ENCODE results near the gene RTN3. TPM values are rescaled to one million over a fixed set of nuclear protein-coding genes. Genes with fewer than 3 reads are reported as not detected.

The RTN3 gene
- total RNA-seq, 2 experiments from 2014 or later = 42.2 to 43.0 TPM

GRCh38 chr11:63793161-63793560 lies 111.9 kb downstream of the RTN3 start:
- Mint-ChIP-seq H3K4me3 (no peak overlapping the region), H3K9me3 (ENCODE audit: low read depth) (peaks cover 7% of the 10 kb centered on the region), H3K4me1 (no peaks in the 10 kb centered on the region), H3K36me3 (ENCODE audit: low read depth) (peaks cover 3% of the 10 kb centered on the region), H3K27ac (no peak overlapping the region), H3K27me3 (peaks cover 9% of the 10 kb centered on the region)
- intact Hi-C loops (cut with DNase I, micrococcal nuclease) = no loop called here
- CTCF ChIA-PET = no interaction called here
- no peak for ATAC-seq
- POLR2A ChIA-PET = no interaction called here
- DNase-seq = no peak

GRCh38 chr11:63795066-63795465 lies 113.8 kb downstream of the RTN3 start:
- H3K9me3 Mint-ChIP-seq (ENCODE audit: low read depth) = peaks cover 7% of the 10 kb centered on the region
- ChIA-PET POLR2A (no interaction called here), CTCF (no interaction called here)
- intact Hi-C loops (cut with DNase I, micrococcal nuclease) = no loop called here
- ATAC-seq (no peak), DNase-seq (no peak)
- H3K4me1 Mint-ChIP-seq = no peaks in the 10 kb centered on the region
- H3K4me3 Mint-ChIP-seq = no peak overlapping the region
- H3K27ac Mint-ChIP-seq = no peak overlapping the region
- peaks cover 3% of the 10 kb centered on the region for H3K36me3 Mint-ChIP-seq (ENCODE audit: low read depth)
- peaks cover 11% of the 10 kb centered on the region for H3K27me3 Mint-ChIP-seq

GRCh38 chr11:63800921-63801320 lies 119.6 kb downstream of the RTN3 start:
- Mint-ChIP-seq H3K36me3 (ENCODE audit: low read depth) (no peaks in the 10 kb centered on the region), H3K4me3 (no peak overlapping the region), H3K4me1 (no peaks in the 10 kb centered on the region), H3K27me3 (peaks cover 10% of the 10 kb centered on the region), H3K9me3 (ENCODE audit: low read depth) (no peaks in the 10 kb centered on the region), H3K27ac (no peak overlapping the region)
- ChIA-PET POLR2A (no interaction called here), CTCF (no interaction called here)
- no peak for ATAC-seq
- no peak for DNase-seq
- intact Hi-C loops (cut with DNase I, micrococcal nuclease) = no loop called here

- H3K27ac Mint-ChIP-seq = no peak overlapping the region
- peaks cover 7% of the 10 kb centered on the region for H3K27me3 Mint-ChIP-seq
- intact Hi-C loops (cut with DNase I, micrococcal nuclease) = no loop called here
- ChIA-PET CTCF (interaction anchor here (0.8 to 1.1 kb wide), 2 partner anchors 15 to 38 kb away, joined by 3 to 4 read pairs; no protein-coding TSS in a partner anchor), POLR2A (no interaction called here)
- no peaks in the 10 kb centered on the region for H3K9me3 Mint-ChIP-seq (ENCODE audit: low read depth)
- H3K4me1 Mint-ChIP-seq = no peaks in the 10 kb centered on the region
- no peaks in the 10 kb centered on the region for H3K36me3 Mint-ChIP-seq (ENCODE audit: low read depth)
- DNase-seq (peak; percentile 13), ATAC-seq (peak; percentile 26)
- no peak overlapping the region for H3K4me3 Mint-ChIP-seq
Measured at GRCh38 chr11:63802637-63803414, 121.5 kb downstream of the RTN3 start.

- intact Hi-C loops (cut with DNase I, micrococcal nuclease) = no loop called here
- no peak for ATAC-seq
- POLR2A ChIA-PET = no interaction called here
- Mint-ChIP-seq H3K27ac (no peak overlapping the region), H3K4me1 (no peaks in the 10 kb centered on the region), H3K9me3 (ENCODE audit: low read depth) (no peaks in the 10 kb centered on the region), H3K36me3 (ENCODE audit: low read depth) (no peaks in the 10 kb centered on the region), H3K27me3 (peaks cover 4% of the 10 kb centered on the region), H3K4me3 (no peak overlapping the region)
- CTCF ChIA-PET = no interaction called here
- no peak for DNase-seq
Measured at GRCh38 chr11:63804259-63804658, 123.0 kb downstream of the RTN3 start.

GRCh38 chr11:63805844-63806415 lies 124.6 kb downstream of the RTN3 start:
- H3K4me3 Mint-ChIP-seq = no peak overlapping the region
- ChIA-PET POLR2A (no interaction called here), CTCF (interaction anchor here (0.7 kb wide), 1 partner anchor 37 kb away, joined by 3 read pairs; no protein-coding TSS in a partner anchor)
- H3K27me3 Mint-ChIP-seq = peaks cover under 1% of the 10 kb centered on the region
- H3K27ac Mint-ChIP-seq = no peak overlapping the region
- ATAC-seq (no peak), DNase-seq (no peak)
- H3K36me3 Mint-ChIP-seq (ENCODE audit: low read depth) = no peaks in the 10 kb centered on the region
- intact Hi-C loops (cut with DNase I, micrococcal nuclease) = no loop called here
- H3K4me1 Mint-ChIP-seq = no peaks in the 10 kb centered on the region
- no peaks in the 10 kb centered on the region for H3K9me3 Mint-ChIP-seq (ENCODE audit: low read depth)

Other genes with a start within 250 kb of the RTN3 start
- under 1 TPM in 1 of 2 experiments, not detected in 1; 0.07 TPM for gene PLAAT5, start 190.3 kb upstream of the RTN3 start, total RNA-seq
- not detected for gene LGALS12, start 175.4 kb upstream of the RTN3 start, total RNA-seq
- gene PLAAT4, start 144.7 kb upstream of the RTN3 start, total RNA-seq = 10 to 100 TPM; 16.8 to 18.7 TPM
- not detected for gene PLAAT2, start 118.1 kb upstream of the RTN3 start, total RNA-seq
- gene PLAAT3, start 67.1 kb upstream of the RTN3 start, total RNA-seq = 1 to 10 TPM; 1.8 to 3.1 TPM
- 10 to 100 TPM; 18.9 to 25.7 TPM for gene ATL3, start 10.1 kb upstream of the RTN3 start, total RNA-seq
- 1 to 10 TPM; 1.5 to 1.7 TPM for gene ZFTA, start 87.3 kb downstream of the RTN3 start, total RNA-seq
- gene SPINDOC, start 132.0 kb downstream of the RTN3 start, total RNA-seq = 10 to 100 TPM; 25.7 to 26.2 TPM
- gene MARK2, start 157.6 kb downstream of the RTN3 start, total RNA-seq = 10 to 100 TPM; 24.3 to 24.9 TPM
- gene RCOR2, start 235.7 kb downstream of the RTN3 start, total RNA-seq = under 1 TPM; 0.37 TPM

Data from activated CD4-positive, alpha-beta T cell treated with anti-CD3 and anti-CD28 coated beads for 36 hours (primary cell).